GM12878 (cell line): ENCODE results near the gene ELF2. TPM values are rescaled to one million over a fixed set of nuclear protein-coding genes. Genes with fewer than 3 reads are reported as not detected.

Experiments used
- ATAC-seq: fragments of 200-7000 bp; cut with Tn5 transposase; 3 replicates; pipeline ENCODE4 v1.9.1; 2020; ENCODE audit warnings: mild to moderate bottlenecking, moderate library complexity
- BruUV-seq: library from RNA; stranded (reverse); fragments of 400-500 nt; replicated peaks from 2 replicates; lab custom pipeline; 2021; lab: Mats Ljungman, UMichigan
- CTCF ChIA-PET: fragments of 300-600 bp; sonication (Branson Sonifier 250); formaldehyde crosslinking; extraction: SDS; loops from one replicate; lab custom pipeline; 2021; ENCODE audit warnings: inconsistent platforms; lab: Yijun Ruan, JAX
- POLR2A ChIA-PET: fragments of 350-600 bp; formaldehyde crosslinking; extraction: SDS; loops from one replicate; lab custom pipeline; 2021; ENCODE audit warnings: inconsistent platforms; lab: Charles Lee
- RAD21 ChIA-PET: fragments of 300-600 bp; sonication (Branson Sonifier 250); formaldehyde crosslinking; loops from one replicate; lab custom pipeline; 2023; ENCODE audit warnings: antibody characterized with exemption; ENCODE audit not compliant: unreplicated experiment; lab: Charles Lee
- SMC1A ChIA-PET: fragments of 300-600 bp; sonication (Branson Sonifier 250); formaldehyde crosslinking; loops from one replicate; lab custom pipeline; 2023; ENCODE audit not compliant: unreplicated experiment, uncharacterized antibody; lab: Charles Lee
- DNase-seq: peaks from one replicate; pipeline ENCODE4 v3.0.0-alpha.2; 2011; ENCODE audit warnings: low read depth, low spot score
- FAIRE-seq: peaks from 3 replicates; lab custom pipeline; 2011; peaks lifted over from hg19 to GRCh38; lab: Jason Lieb, UNC
- H2AFZ ChIP-seq: 2 replicates; pipeline ENCODE4 v1.6.0; 2011; ENCODE audit warnings: low read depth, low read length, control low read depth; ENCODE audit not compliant: control insufficient read depth
- H3K27ac ChIP-seq: 2 replicates; pipeline ENCODE4 v1.5.1; 2011; ENCODE audit warnings: control low read depth; ENCODE audit not compliant: control insufficient read depth, insufficient read depth
- H3K27me3 ChIP-seq, 2 experiments: replicated peaks in 1 of 2; 2 replicates each; pipeline versions ENCODE4 v1.6.0 to v1.6.1; 2011; ENCODE audit warnings: low read length in 1 of 2; ENCODE audit not compliant: control insufficient read depth in 2 of 2, insufficient read depth in 2 of 2
- H3K36me3 ChIP-seq, 2 experiments: 2 replicates each; pipeline ENCODE4 v1.5.1; 2011; ENCODE audit warnings: low read length in 1 of 2; ENCODE audit not compliant: control insufficient read depth in 2 of 2, insufficient read depth in 2 of 2
- H3K4me1 ChIP-seq: 2 replicates; pipeline ENCODE4 v1.6.1; 2011; ENCODE audit warnings: mild to moderate bottlenecking, low read length, moderate library complexity, mixed read lengths; ENCODE audit not compliant: control insufficient read depth, insufficient read depth
- H3K4me2 ChIP-seq: 2 replicates; pipeline ENCODE4 v1.6.0; 2011; ENCODE audit warnings: control low read depth; ENCODE audit not compliant: control insufficient read depth, insufficient read depth
- H3K4me3 ChIP-seq: fragments of 200-600 bp; sonication (generic); 2 replicates; pipeline ENCODE4 v1.5.1; 2016
- H3K79me2 ChIP-seq: 2 replicates; pipeline ENCODE4 v1.6.0; 2011; ENCODE audit warnings: low read length; ENCODE audit not compliant: control insufficient read depth, insufficient read depth
- H3K9ac ChIP-seq: 2 replicates; pipeline ENCODE4 v1.8.0; 2011; ENCODE audit warnings: low read length, control low read depth, mixed read lengths; ENCODE audit not compliant: control insufficient read depth, insufficient read depth
- H3K9me3 ChIP-seq: replicated peaks from 3 replicates; pipeline ENCODE4 v1.5.1; 2011; ENCODE audit warnings: mild to moderate bottlenecking, low read length; ENCODE audit not compliant: control insufficient read depth, insufficient read depth
- H4K20me1 ChIP-seq: 2 replicates; pipeline ENCODE4 v1.6.0; 2011; ENCODE audit not compliant: control insufficient read depth, insufficient read depth
- CREB1 ChIP-seq: IDR thresholded peaks from 2 replicates; pipeline ENCODE4 v1.6.1; 2012; ENCODE audit warnings: low read depth, mild to moderate bottlenecking, inconsistent platforms
- EP300 ChIP-seq, 2 experiments: fragments of 150-350 bp in 1 of 2; IDR thresholded peaks; 2 replicates each; pipeline ENCODE4 v1.6.1; 2011 to 2012; ENCODE audit warnings: low read depth in 2 of 2, low read length in 2 of 2, borderline replicate concordance in 1 of 2, improper control_type of control experiment in 1 of 2, inconsistent platforms in 1 of 2; ENCODE audit not compliant: control insufficient read depth in 1 of 2
- RBBP5 ChIP-seq: fragments of 200-600 bp; sonication (generic); conservative IDR thresholded peaks from 2 replicates; pipeline ENCODE4 v1.6.1; 2016
- WGBS: methylation state at CpG from one replicate; pipeline ENCODE4 v1.1.6; 2016; ENCODE audit warnings: low lambda C conversion rate; ENCODE audit not compliant: insufficient replicate concordance, insufficient coverage; ENCODE audit errors: missing lambda C conversion rate; 5-methylcytosine and 5-hydroxymethylcytosine counted together
- in situ Hi-C: fragments of 300-500 bp; cut with MboI; formaldehyde crosslinking; loops from 9 replicates; pipeline ENCODE4 v1.14.3; 2018; ENCODE audit warnings: mixed read lengths
- intact Hi-C: fragments of 100-400 bp; cut with micrococcal nuclease; formaldehyde crosslinking; loops from one replicate; pipeline ENCODE4 v1.14.2; 2022; ENCODE audit not compliant: unreplicated experiment
- polyA plus RNA-seq, 11 experiments: library from polyadenylated mRNA; depleted of rRNA in 4 of 11; unstranded in 6 of 11; stranded (reverse) in 5 of 11; fragments of >200 nt; fragmentation: Nextera tagmentation in 4 of 11; fragmentation: Illumina TruSeq in 1 of 11; extraction: Ambion mirVana in 4 of 11; extraction: Trizol in 1 of 11; gene quantifications; 1 replicate in 1 of 11; 2 replicates in 10 of 11; pipeline versions ENCODE4 v1.2.1 to v1.2.3, GENCODE V29; 2011 to 2016; ENCODE audit warnings: inconsistent platforms in 2 of 11, missing spikeins in 2 of 11, low read depth in 1 of 11
- total RNA-seq, 4 experiments: library from RNA; depleted of rRNA in 3 of 4; stranded (reverse); fragments of >200 nt in 3 of 4; fragmentation: Illumina TruSeq in 1 of 4; extraction: Trizol in 1 of 4; gene quantifications; 2 replicates each; pipeline versions ENCODE4 v1.2.1 to v1.2.3, GENCODE V29; 2013 to 2021
- TF ChIP-seq, protein P1 (sequence below): fragments of 450-650 bp; IDR thresholded peaks from 2 replicates; pipeline ENCODE4 v1.6.1; 2016; ENCODE audit warnings: mild to moderate bottlenecking
- TF ChIP-seq, protein P2 (sequence below): fragments of 450-650 bp; formaldehyde crosslinking; IDR thresholded peaks from 2 replicates; pipeline ENCODE4 v1.5.0; 2022; ENCODE audit warnings: mild to moderate bottlenecking, missing genetic modification characterization

The ELF2 gene
- total and polyA plus RNA-seq, 10 of the 15 experiments (the other 5 are each of a cell fraction or from before 2014, with no cell fraction given): 10.5 to 30.1 (median 20.5) TPM

GRCh38 chr4:139152249-139152648 is 24.8 kb downstream of the ELF2 start:
- TF ChIP-seq, protein P1, sequence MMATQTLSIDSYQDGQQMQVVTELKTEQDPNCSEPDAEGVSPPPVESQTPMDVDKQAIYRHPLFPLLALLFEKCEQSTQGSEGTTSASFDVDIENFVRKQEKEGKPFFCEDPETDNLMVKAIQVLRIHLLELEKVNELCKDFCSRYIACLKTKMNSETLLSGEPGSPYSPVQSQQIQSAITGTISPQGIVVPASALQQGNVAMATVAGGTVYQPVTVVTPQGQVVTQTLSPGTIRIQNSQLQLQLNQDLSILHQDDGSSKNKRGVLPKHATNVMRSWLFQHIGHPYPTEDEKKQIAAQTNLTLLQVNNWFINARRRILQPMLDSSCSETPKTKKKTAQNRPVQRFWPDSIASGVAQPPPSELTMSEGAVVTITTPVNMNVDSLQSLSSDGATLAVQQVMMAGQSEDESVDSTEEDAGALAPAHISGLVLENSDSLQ: no peak
- TF ChIP-seq, protein P2, sequence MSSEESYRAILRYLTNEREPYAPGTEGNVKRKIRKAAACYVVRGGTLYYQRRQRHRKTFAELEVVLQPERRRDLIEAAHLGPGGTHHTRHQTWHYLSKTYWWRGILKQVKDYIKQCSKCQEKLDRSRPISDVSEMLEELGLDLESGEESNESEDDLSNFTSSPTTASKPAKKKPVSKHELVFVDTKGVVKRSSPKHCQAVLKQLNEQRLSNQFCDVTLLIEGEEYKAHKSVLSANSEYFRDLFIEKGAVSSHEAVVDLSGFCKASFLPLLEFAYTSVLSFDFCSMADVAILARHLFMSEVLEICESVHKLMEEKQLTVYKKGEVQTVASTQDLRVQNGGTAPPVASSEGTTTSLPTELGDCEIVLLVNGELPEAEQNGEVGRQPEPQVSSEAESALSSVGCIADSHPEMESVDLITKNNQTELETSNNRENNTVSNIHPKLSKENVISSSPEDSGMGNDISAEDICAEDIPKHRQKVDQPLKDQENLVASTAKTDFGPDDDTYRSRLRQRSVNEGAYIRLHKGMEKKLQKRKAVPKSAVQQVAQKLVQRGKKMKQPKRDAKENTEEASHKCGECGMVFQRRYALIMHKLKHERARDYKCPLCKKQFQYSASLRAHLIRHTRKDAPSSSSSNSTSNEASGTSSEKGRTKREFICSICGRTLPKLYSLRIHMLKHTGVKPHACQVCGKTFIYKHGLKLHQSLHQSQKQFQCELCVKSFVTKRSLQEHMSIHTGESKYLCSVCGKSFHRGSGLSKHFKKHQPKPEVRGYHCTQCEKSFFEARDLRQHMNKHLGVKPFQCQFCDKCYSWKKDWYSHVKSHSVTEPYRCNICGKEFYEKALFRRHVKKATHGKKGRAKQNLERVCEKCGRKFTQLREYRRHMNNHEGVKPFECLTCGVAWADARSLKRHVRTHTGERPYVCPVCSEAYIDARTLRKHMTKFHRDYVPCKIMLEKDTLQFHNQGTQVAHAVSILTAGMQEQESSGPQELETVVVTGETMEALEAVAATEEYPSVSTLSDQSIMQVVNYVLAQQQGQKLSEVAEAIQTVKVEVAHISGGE (CRISPR knock-in tag): no peak
- TF ChIP-seq CREB1 (no peak), EP300 (IDR thresholded peaks at IDR 0.05; ENCODE audit: borderline replicate concordance in 1 of 2, control insufficient read depth in 1 of 2, low read depth in 2 of 2, low read length in 2 of 2) (no peak), RBBP5 (no peak)
- Histone ChIP-seq H4K20me1 (no peaks in the 10 kb centered on the region), H3K9ac (no peak overlapping the region), H3K4me2 (no peak overlapping the region), H3K27me3 (no peaks in the 10 kb centered on the region), H3K9me3 (no peaks in the 10 kb centered on the region), H3K36me3 (no peaks in the 10 kb centered on the region), H3K27ac (no peak overlapping the region), H3K4me3 (no peak overlapping the region), H3K4me1 (no peaks in the 10 kb centered on the region), H2AFZ (no peak overlapping the region), H3K79me2 (no peaks in the 10 kb centered on the region)
- in situ Hi-C loops (no loop called here), intact Hi-C loops (no loop called here)
- SMC1A ChIA-PET: interaction anchor here (2.7 kb wide), 1 partner anchor 9 kb away, joined by 7 read pairs; no protein-coding TSS in a partner anchor
- no peak for FAIRE-seq
- 14% methylated on average over 2 of the region's 2 CpGs for WGBS
- no TSS peak for BruUV-seq
- no peak for ATAC-seq
- POLR2A ChIA-PET: no interaction called here
- RAD21 ChIA-PET: no interaction called here
- CTCF ChIA-PET: interaction anchor here (0.8 to 1.4 kb wide), 2 partner anchors 10 to 16 kb away, joined by 3 read pairs; no protein-coding TSS in a partner anchor
- DNase-seq: no peak
